ENCODE measurements around the gene PDK3. TPM values are rescaled to one million over a fixed set of nuclear protein-coding genes. Genes with fewer than 3 reads are reported as not detected.

The PDK3 gene
- total RNA-seq, 3 donors from 2014 or later (not counting 1 experiment from before 2014, with no cell fraction given) = 21.9 to 30.9 (median 28.1) TPM

- Histone ChIP-seq H3K27me3 (ENCODE audit: control insufficient read depth, insufficient read depth, low read length) (no peaks in the 10 kb centered on the region), H3K4me3 (ENCODE audit: low read length) (peak overlapping the region; percentile 37), H3K4me1 (ENCODE audit: control insufficient read depth, insufficient read depth, low read length) (peaks cover 32% of the 10 kb centered on the region), H3K27ac (ENCODE audit: low read length) (peak overlapping the region; percentile 98), H3K36me3 (ENCODE audit: control insufficient read depth, insufficient read depth, low read length) (no peaks in the 10 kb centered on the region), H3K9me3 (ENCODE audit: control insufficient read depth, insufficient read depth, low read length) (no peaks in the 10 kb centered on the region)
- WGBS (ENCODE audit: insufficient coverage) = 9% methylated on average over 2 of the region's 5 CpGs
- Mint-ChIP-seq H3K27me3 (ENCODE audit: low read depth in 2 of 2) (no peaks in the 10 kb centered on the region), H3K36me3 (no peaks in the 10 kb centered on the region), H3K4me1 (peaks cover 48 to 55% of the 10 kb centered on the region in 2 donors), H3K9me3 (no peaks in the 10 kb centered on the region), H3K4me3 (peak overlapping the region; percentile 84), H3K27ac (peak overlapping the region; percentile 95 to 96)
- peak; percentile 46 to 60 (median 52) for ATAC-seq
- intact Hi-C loops (cut with micrococcal nuclease) = loop anchor here (2.0 kb wide), 1 partner anchor 14 kb away; no protein-coding TSS in a partner anchor
- TF ChIP-seq, protein P1, sequence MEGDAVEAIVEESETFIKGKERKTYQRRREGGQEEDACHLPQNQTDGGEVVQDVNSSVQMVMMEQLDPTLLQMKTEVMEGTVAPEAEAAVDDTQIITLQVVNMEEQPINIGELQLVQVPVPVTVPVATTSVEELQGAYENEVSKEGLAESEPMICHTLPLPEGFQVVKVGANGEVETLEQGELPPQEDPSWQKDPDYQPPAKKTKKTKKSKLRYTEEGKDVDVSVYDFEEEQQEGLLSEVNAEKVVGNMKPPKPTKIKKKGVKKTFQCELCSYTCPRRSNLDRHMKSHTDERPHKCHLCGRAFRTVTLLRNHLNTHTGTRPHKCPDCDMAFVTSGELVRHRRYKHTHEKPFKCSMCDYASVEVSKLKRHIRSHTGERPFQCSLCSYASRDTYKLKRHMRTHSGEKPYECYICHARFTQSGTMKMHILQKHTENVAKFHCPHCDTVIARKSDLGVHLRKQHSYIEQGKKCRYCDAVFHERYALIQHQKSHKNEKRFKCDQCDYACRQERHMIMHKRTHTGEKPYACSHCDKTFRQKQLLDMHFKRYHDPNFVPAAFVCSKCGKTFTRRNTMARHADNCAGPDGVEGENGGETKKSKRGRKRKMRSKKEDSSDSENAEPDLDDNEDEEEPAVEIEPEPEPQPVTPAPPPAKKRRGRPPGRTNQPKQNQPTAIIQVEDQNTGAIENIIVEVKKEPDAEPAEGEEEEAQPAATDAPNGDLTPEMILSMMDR (IDR thresholded peaks at IDR 0.05) = no peak
- peak in 1 of 2 donors; percentile 61 for DNase-seq
Observed at GRCh38 chrX:24480400-24480865, 15.3 kb downstream of the PDK3 start.

DNA sequence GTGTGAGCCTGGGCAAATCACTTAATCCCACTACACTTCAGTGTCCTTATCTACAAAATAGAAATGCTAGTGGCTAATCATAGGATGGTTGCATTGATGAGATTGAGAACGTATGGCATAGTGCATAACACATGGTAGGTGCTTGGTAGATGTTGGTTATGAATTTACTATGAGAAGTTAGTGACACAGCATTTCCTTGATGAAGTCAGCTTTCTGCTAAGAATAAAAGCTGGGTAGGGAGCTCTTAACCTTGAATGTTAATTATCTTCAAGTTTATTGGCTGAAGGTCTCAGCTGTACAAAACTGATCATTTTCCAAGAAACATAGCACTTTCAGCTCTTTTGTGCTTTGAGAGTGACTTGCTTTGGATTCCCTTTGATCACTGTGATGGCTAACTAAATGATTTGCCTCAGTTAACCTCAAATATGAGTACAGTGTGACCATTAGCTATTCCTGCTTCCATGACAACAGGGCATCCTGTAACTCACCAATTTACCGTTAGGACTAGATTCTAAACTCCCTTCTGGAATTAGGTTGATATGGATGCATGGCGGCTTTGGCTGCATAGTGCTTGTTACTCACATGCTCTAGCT lies 17.8 kb downstream of the PDK3 start:
- no peaks in the 10 kb centered on the region for H3K36me3 Mint-ChIP-seq
- no peaks in the 10 kb centered on the region for H3K27me3 ChIP-seq (ENCODE audit: control insufficient read depth, insufficient read depth, low read length)

DNA sequence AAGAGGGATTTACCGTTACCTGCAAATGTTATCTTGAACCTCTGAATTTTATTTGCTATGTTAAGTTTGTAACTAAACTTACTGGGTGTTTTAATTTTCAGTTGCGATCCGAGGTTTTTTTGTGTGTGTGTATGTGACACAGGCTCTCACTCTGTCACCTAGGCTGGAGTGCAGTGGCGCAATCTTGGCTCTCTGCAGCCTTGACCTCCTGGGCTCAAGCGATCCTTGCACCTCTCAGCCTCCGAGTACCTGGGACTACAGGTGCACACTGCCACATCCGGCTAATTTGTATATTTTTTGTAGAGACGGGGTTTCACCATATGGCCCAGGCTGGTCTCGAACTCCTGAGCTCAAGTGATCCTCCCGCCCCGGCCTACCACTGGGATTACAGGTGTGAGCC lies 18.5 kb downstream of the PDK3 start:
- Mint-ChIP-seq H3K4me1 (peaks cover 34 to 37% of the 10 kb centered on the region in 2 donors), H3K36me3 (no peaks in the 10 kb centered on the region), H3K27ac (peak overlapping the region in 1 of 2 donors; percentile 95), H3K4me3 (no peak overlapping the region), H3K9me3 (no peaks in the 10 kb centered on the region), H3K27me3 (ENCODE audit: low read depth in 2 of 2) (no peaks in the 10 kb centered on the region)
- H3K4me3 ChIP-seq (ENCODE audit: low read length) = no peak overlapping the region
- ATAC-seq (no peak), DNase-seq (no peak)
- H3K27me3 ChIP-seq (ENCODE audit: control insufficient read depth, insufficient read depth, low read length) = no peaks in the 10 kb centered on the region
- intact Hi-C loops (cut with micrococcal nuclease) = no loop called here
- H3K9me3 ChIP-seq (ENCODE audit: control insufficient read depth, insufficient read depth, low read length) = no peaks in the 10 kb centered on the region
- H3K4me1 ChIP-seq (ENCODE audit: control insufficient read depth, insufficient read depth, low read length) = peaks cover 23% of the 10 kb centered on the region
- 100% methylated on average over 10 of the region's 11 CpGs for WGBS (ENCODE audit: insufficient coverage)
- no peak overlapping the region for H3K27ac ChIP-seq (ENCODE audit: low read length)
- TF ChIP-seq, protein P1 (IDR thresholded peaks at IDR 0.05) = no peak
- no peaks in the 10 kb centered on the region for H3K36me3 ChIP-seq (ENCODE audit: control insufficient read depth, insufficient read depth, low read length)

More for the DNA sequence above, 17.8 kb downstream of the PDK3 start:
- 85% methylated on average over 3 of the region's 3 CpGs for WGBS (ENCODE audit: insufficient coverage)
- Mint-ChIP-seq H3K27me3 (ENCODE audit: low read depth in 2 of 2) (no peaks in the 10 kb centered on the region), H3K4me3 (no peak overlapping the region), H3K9me3 (no peaks in the 10 kb centered on the region), H3K27ac (peak overlapping the region; percentile 95 to 96), H3K4me1 (peaks cover 34 to 39% of the 10 kb centered on the region in 2 donors)
- no peak for ATAC-seq
- TF ChIP-seq, protein P1 (IDR thresholded peaks at IDR 0.05) = no peak
- Histone ChIP-seq H3K9me3 (ENCODE audit: control insufficient read depth, insufficient read depth, low read length) (no peaks in the 10 kb centered on the region), H3K27ac (ENCODE audit: low read length) (peak overlapping the region; percentile 15), H3K4me3 (ENCODE audit: low read length) (no peak overlapping the region), H3K36me3 (ENCODE audit: control insufficient read depth, insufficient read depth, low read length) (no peaks in the 10 kb centered on the region), H3K4me1 (ENCODE audit: control insufficient read depth, insufficient read depth, low read length) (peaks cover 29% of the 10 kb centered on the region)
- intact Hi-C loops (cut with micrococcal nuclease) = no loop called here
- DNase-seq = no peak
